SU-DHL-6 (cell line): ENCODE results near the gene OR6K3.
"Not testable (repeated sequence)": the region's sequence is repeated elsewhere in the genome, so short reads cannot be mapped to it uniquely, and the experiment has no call there.

Source experiments
- H2AFZ ChIP-seq: fragments of 200-600 bp; sonication (generic); 2 replicates; pipeline ENCODE4 v1.6.1; 2014; ENCODE audit warnings: low read depth, mild to moderate bottlenecking, moderate library complexity, mixed read lengths, antibody characterized with exemption, low read length; ENCODE audit not compliant: severe bottlenecking
- H3F3A ChIP-seq: fragments of 200-600 bp; shearing (Covaris generic); 2 replicates; pipeline ENCODE4 v1.6.0; 2016; ENCODE audit warnings: antibody characterized with exemption, mild to moderate bottlenecking; ENCODE audit not compliant: insufficient read depth
- H3K27ac ChIP-seq: fragments of 200-600 bp; sonication (generic); 2 replicates; pipeline ENCODE4 v1.5.1; 2016; ENCODE audit warnings: low read depth, mild to moderate bottlenecking, low read length, moderate library complexity, mixed read lengths
- H3K27me3 ChIP-seq: fragments of 200-600 bp; sonication (generic), shearing (Covaris generic); 2 replicates; pipeline ENCODE4 v1.6.0; 2014; ENCODE audit warnings: mild to moderate bottlenecking, low read length
- H3K36me3 ChIP-seq: fragments of 200-600 bp; sonication (generic); 2 replicates; pipeline ENCODE4 v1.6.1; 2014; ENCODE audit warnings: mild to moderate bottlenecking, low read length, mixed read lengths
- H3K4me2 ChIP-seq: fragments of 300-600, 200-600 bp; shearing (Covaris generic), sonication (generic); 2 replicates; pipeline ENCODE4 v1.6.0; 2014; ENCODE audit warnings: low read length, low read depth, mild to moderate bottlenecking; ENCODE audit not compliant: poor library complexity, severe bottlenecking
- H3K4me3 ChIP-seq: fragments of 200-600 bp; sonication (generic); 2 replicates; pipeline ENCODE4 v1.5.1; 2014; ENCODE audit warnings: antibody characterized with exemption, low read length, mild to moderate bottlenecking, mixed read lengths; ENCODE audit not compliant: insufficient read depth, poor library complexity, severe bottlenecking
- H3K79me2 ChIP-seq: fragments of 200-600 bp; sonication (generic); 2 replicates; pipeline ENCODE4 v1.6.1; 2014; ENCODE audit warnings: mild to moderate bottlenecking, low read length, moderate library complexity; ENCODE audit not compliant: insufficient read depth
- H3K9ac ChIP-seq: fragments of 200-600 bp; sonication (generic); 2 replicates; pipeline ENCODE4 v1.7.0; 2014; ENCODE audit warnings: mild to moderate bottlenecking, low read length
- H3K9me2 ChIP-seq: fragments of 200-600 bp; sonication (generic); replicated peaks from 2 replicates; pipeline ENCODE4 v1.6.1; 2014; ENCODE audit warnings: low read length; ENCODE audit not compliant: insufficient read depth
- H3K9me3 ChIP-seq: fragments of 200-600 bp; sonication (generic); 2 replicates; pipeline ENCODE4 v1.6.1; 2014; ENCODE audit warnings: low read length, mixed read lengths; ENCODE audit not compliant: insufficient read depth
- H4K20me1 ChIP-seq: fragments of 200-600 bp; sonication (generic); 2 replicates; pipeline ENCODE4 v1.6.1; 2014; ENCODE audit warnings: low read depth, mild to moderate bottlenecking, antibody characterized with exemption, low read length, moderate library complexity, mixed read lengths
- CTCF ChIP-seq: fragments of 200-600 bp; sonication (generic); IDR thresholded peaks from one replicate; pipeline ENCODE4 v1.5.1; 2017; ENCODE audit warnings: antibody characterized with exemption, mild to moderate bottlenecking, low read length, moderate library complexity; ENCODE audit not compliant: insufficient read depth, poor library complexity, severe bottlenecking
- EZH2phosphoT487 ChIP-seq: fragments of 200-600 bp; sonication (generic), shearing (Covaris generic); conservative IDR thresholded peaks from 2 replicates; pipeline ENCODE4 v1.6.1; 2018; ENCODE audit warnings: mild to moderate bottlenecking, antibody characterized with exemption, low read length, moderate library complexity, mixed read lengths

Gene OR6K3

GRCh38 chr1:158689110-158689509 is 31.4 kb downstream of the OR6K3 start:
- Histone ChIP-seq H3K79me2 (no peaks in the 10 kb centered on the region), H2AFZ (no peak overlapping the region), H3K27me3 (no peaks in the 10 kb centered on the region), H3K9ac (no peak overlapping the region), H3K27ac (no peak overlapping the region), H3K4me2 (no peak overlapping the region), H3K9me2 (no peaks in the 10 kb centered on the region; the same call in 1 of the 2 replicates), H3K9me3 (no peaks in the 10 kb centered on the region), H4K20me1 (no peaks in the 10 kb centered on the region), H3K4me3 (no peak overlapping the region), H3F3A (no peaks in the 10 kb centered on the region), H3K36me3 (no peaks in the 10 kb centered on the region)
- no peak for TF ChIP-seq CTCF
- TF ChIP-seq EZH2phosphoT487 = no peak

- not testable (repeated sequence) for H3K27ac ChIP-seq
Measured at GRCh38 chr1:158688343-158688742, 32.2 kb downstream of the OR6K3 start.

GRCh38 chr1:158687037-158687436 is 33.5 kb downstream of the OR6K3 start:
- Histone ChIP-seq H3K36me3 (no peaks in the 10 kb centered on the region), H3K79me2 (no peaks in the 10 kb centered on the region), H3K4me2 (no peak overlapping the region), H3K27me3 (no peaks in the 10 kb centered on the region), H3K27ac (no peak overlapping the region), H3K4me3 (no peak overlapping the region), H2AFZ (no peak overlapping the region), H3F3A (no peaks in the 10 kb centered on the region), H3K9me2 (no peaks in the 10 kb centered on the region; the same call in 1 of the 2 replicates), H3K9me3 (no peaks in the 10 kb centered on the region), H3K9ac (no peak overlapping the region), H4K20me1 (no peaks in the 10 kb centered on the region)
- TF ChIP-seq EZH2phosphoT487 = no peak
- TF ChIP-seq CTCF = no peak

More at GRCh38 chr1:158688343-158688742, 32.2 kb downstream of the OR6K3 start:
- H3K36me3 ChIP-seq, H3K4me3 ChIP-seq, H3K9ac ChIP-seq, H3K9me2 ChIP-seq, H3K27me3 ChIP-seq, H2AFZ ChIP-seq, H3K79me2 ChIP-seq, H3K4me2 ChIP-seq, H4K20me1 ChIP-seq, H3F3A ChIP-seq, H3K9me3 ChIP-seq: not testable (repeated sequence)

GRCh38 chr1:158686111-158687009 is 34.2 kb downstream of the OR6K3 start, which contains the start of gene SPTA1:
SPTA1 (minus strand) TSS chr1:158686715; CDS start chr1:158686517, 198 bp downstream.
- no peak within 1 kb of the TSS for H3K4me2 ChIP-seq

More at GRCh38 chr1:158686111-158687009, 34.2 kb downstream of the OR6K3 start, which contains the start of gene SPTA1:
- Histone ChIP-seq H3K4me3 (no peak within 1 kb of the TSS), H3F3A (no peaks in the 10 kb centered on the region), H3K36me3 (no peaks in the 10 kb centered on the region), H3K9ac (no peak within 1 kb of the TSS), H3K27me3 (no peaks in the 10 kb centered on the region), H3K27ac (no peak within 1 kb of the TSS), H2AFZ (no peak within 1 kb of the TSS), H3K9me2 (no peaks in the 10 kb centered on the region; the same call in 1 of the 2 replicates), H3K9me3 (no peaks in the 10 kb centered on the region), H3K79me2 (no peaks in the 10 kb centered on the region), H4K20me1 (no peaks in the 10 kb centered on the region)
- no peak for TF ChIP-seq CTCF
